PFSK-1 (cell line): ENCODE data around the gene PLAGL1.

Source experiments
- POLR2AphosphoS5 ChIP-seq: IDR thresholded peaks from 2 replicates; pipeline ENCODE4 v1.6.1; 2012; ENCODE audit warnings: low read depth, mild to moderate bottlenecking, control low read depth, low read length, moderate library complexity
- SIN3A ChIP-seq: IDR thresholded peaks from 2 replicates; pipeline ENCODE4 v1.6.1; 2012; ENCODE audit warnings: mild to moderate bottlenecking, low read length, moderate library complexity, borderline replicate concordance; ENCODE audit not compliant: insufficient read depth
- TF ChIP-seq, protein P1 (sequence below), 2 experiments: IDR thresholded peaks; 2 replicates each; pipeline versions ENCODE4 v1.6.1 to v1.8.0; 2011 to 2012; ENCODE audit warnings: low read depth in 2 of 2, low read length in 2 of 2, control low read depth in 1 of 2, inconsistent platforms in 1 of 2, mild to moderate bottlenecking in 1 of 2, moderate library complexity in 1 of 2; ENCODE audit not compliant: insufficient read depth in 1 of 2

DNA sequence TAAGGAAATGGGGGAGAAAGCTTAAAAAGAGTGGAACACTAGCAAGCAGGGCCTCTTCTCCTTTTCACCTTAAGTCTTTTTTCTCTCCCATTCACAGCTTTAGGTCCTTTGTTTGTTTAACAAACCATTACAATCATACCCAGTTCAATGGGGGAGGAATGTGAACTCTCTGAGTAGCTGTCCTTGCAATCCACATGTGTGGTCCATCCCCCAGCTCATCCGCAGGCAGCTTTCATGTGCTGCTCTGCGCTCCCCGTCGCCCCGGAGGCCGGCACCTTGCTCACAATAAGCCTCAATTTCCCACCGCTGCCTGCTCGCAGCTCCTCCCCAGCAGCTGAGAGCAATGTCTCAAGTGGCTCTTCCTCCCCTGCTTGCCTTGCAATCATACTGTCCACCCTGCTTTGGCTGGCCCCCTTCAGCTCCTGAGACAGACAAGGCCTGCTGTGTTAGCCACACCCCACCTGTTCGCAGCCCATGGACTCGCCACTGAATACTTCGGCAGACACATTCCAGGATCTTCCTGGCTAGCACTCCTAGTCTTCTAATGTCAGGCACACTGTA is 49.1 kb downstream of the PLAGL1 start:
- TF ChIP-seq POLR2AphosphoS5 (no peak), SIN3A (no peak)
- TF ChIP-seq, protein P1, sequence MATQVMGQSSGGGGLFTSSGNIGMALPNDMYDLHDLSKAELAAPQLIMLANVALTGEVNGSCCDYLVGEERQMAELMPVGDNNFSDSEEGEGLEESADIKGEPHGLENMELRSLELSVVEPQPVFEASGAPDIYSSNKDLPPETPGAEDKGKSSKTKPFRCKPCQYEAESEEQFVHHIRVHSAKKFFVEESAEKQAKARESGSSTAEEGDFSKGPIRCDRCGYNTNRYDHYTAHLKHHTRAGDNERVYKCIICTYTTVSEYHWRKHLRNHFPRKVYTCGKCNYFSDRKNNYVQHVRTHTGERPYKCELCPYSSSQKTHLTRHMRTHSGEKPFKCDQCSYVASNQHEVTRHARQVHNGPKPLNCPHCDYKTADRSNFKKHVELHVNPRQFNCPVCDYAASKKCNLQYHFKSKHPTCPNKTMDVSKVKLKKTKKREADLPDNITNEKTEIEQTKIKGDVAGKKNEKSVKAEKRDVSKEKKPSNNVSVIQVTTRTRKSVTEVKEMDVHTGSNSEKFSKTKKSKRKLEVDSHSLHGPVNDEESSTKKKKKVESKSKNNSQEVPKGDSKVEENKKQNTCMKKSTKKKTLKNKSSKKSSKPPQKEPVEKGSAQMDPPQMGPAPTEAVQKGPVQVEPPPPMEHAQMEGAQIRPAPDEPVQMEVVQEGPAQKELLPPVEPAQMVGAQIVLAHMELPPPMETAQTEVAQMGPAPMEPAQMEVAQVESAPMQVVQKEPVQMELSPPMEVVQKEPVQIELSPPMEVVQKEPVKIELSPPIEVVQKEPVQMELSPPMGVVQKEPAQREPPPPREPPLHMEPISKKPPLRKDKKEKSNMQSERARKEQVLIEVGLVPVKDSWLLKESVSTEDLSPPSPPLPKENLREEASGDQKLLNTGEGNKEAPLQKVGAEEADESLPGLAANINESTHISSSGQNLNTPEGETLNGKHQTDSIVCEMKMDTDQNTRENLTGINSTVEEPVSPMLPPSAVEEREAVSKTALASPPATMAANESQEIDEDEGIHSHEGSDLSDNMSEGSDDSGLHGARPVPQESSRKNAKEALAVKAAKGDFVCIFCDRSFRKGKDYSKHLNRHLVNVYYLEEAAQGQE (IDR thresholded peaks at IDR 0.05; ENCODE audit: insufficient read depth in 1 of 2, low read depth in 2 of 2, low read length in 2 of 2) = no peak
